COLO668 (cell line): ENCODE results near the gene ST3GAL4.

ENCODE experiments used
- DNase-seq: peaks from one replicate; lab custom pipeline; 2025; ENCODE audit not compliant: unreplicated experiment; lab: John Stamatoyannopoulos, UW

ST3GAL4 gene

DNA sequence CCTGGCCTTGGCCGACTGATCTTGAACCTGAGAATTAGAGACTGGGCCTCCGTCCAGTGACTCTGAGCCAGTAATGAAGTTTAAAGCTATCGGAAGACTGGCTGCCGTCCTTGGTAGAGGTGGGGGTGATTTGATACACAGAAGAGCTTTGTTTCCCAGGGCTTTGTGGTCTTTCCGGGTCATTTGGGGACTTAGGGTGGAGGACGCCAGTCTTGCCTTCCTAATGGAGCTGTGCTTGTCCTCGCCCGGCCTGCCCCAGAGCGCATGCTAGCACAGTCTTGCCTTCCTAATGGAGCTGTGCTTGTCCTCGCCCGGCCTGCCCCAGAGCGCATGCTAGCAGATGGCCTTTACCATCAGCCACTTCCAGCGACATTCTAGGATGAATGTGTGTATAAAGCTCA lies 65.8 kb downstream of the ST3GAL4 start:
- no peak for DNase-seq

DNA sequence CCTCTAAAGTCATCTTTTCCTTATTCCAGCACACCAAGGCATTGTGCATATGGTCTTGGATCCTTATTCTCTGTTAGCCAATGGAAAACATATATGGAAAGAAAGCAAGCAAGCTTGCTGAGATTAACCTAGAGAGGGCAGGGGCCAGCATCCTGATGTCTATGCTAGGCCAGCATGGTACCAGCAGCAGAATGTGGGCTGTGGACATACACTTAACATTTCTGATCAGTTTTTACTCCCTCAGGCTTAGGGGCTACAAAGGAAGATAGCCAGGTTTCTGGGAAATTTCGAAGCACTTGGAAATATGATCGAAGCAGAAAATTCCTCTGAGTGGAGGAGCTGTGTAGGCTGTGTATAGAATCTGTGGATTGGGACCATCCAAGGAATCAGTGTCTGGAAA lies 67.0 kb downstream of the ST3GAL4 start:
- no peak for DNase-seq

DNA sequence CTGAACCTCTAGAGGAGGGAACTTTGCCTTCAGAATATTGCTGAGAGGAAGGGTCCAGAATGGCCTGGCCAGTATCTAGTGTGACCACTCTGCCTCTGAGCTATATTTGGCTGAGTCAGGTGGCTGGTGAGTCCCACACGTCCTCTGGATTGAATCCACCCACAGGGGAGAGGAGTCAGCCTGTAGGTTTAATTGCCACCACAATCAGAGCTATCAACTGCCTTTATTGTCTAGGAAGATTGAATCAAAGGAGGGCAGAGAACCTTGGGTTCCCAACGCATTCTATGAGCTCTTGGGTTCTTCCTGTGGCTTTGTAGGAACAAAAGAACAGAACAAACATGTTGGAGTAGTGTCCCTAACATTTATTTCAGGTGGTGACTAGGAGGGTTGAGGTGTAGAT lies 67.7 kb downstream of the ST3GAL4 start:
- DNase-seq = no peak

DNA sequence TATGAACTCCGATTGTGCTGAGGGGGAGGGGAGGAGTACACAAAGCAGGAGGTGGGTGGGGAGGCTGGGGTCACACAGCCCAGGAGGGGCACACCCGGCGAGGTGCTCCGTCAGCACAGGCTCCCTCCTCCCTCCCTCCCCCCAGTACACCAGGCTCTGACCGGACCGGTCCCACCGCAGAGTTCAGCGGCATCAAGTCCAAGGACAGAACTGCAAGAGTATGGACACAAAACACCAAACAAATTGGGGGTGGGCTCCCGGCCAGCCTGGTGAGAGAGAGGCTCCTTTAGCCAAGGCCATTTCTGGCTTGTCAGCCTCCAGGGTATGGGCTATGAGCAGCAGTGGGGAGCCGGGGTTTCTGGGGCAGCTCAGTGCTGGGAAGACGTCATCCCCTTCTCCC lies 68.3 kb downstream of the ST3GAL4 start:
- no peak for DNase-seq

DNA sequence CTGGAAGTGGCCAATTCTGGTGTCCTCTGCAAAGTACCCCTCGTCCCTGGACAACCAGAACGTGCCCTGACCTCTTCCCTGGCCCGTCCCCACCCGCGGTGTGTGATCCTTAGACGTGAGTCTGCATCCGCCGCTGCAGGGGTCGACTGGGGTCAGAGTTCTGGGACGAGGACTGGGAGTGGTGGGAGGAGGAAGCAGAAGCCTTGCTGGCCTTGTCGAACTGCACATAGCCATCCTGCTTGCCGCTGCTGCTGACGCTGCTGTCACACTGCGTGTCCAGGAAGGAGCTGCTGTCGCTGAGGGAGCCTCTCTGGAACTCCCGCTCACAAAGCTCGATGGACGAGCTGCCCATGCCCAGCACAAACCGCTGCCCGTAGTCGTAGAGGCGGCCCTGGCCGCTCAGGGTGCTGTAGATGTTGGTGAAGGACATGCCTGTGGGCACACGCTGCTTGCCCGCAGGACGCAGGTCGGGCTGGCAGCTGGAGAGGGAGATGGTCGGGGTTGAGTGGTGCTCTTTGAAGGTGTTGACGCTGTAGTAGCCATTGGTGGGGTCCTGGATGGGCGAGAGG lies 69.1 kb downstream of the ST3GAL4 start:
- no peak for DNase-seq

DNA sequence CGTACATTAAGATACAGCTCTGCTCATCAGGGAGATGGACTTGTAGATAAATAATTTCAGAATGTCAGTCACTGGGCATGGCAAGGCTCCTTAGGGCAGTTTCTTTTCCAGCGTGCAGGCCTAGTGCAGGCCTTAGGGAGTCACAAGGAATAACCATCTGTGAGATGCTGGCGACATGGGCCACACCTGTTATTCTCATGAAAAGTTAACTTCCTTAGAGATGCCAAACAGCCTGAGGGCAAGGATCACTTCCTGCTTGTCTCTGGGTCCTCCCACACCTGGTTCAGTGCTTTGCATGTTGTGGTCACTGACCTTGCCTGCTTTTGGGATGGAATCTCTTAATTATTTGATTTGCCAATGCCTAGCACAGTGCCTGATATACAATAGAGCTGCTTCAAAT lies 70.6 kb downstream of the ST3GAL4 start:
- no peak for DNase-seq

DNA sequence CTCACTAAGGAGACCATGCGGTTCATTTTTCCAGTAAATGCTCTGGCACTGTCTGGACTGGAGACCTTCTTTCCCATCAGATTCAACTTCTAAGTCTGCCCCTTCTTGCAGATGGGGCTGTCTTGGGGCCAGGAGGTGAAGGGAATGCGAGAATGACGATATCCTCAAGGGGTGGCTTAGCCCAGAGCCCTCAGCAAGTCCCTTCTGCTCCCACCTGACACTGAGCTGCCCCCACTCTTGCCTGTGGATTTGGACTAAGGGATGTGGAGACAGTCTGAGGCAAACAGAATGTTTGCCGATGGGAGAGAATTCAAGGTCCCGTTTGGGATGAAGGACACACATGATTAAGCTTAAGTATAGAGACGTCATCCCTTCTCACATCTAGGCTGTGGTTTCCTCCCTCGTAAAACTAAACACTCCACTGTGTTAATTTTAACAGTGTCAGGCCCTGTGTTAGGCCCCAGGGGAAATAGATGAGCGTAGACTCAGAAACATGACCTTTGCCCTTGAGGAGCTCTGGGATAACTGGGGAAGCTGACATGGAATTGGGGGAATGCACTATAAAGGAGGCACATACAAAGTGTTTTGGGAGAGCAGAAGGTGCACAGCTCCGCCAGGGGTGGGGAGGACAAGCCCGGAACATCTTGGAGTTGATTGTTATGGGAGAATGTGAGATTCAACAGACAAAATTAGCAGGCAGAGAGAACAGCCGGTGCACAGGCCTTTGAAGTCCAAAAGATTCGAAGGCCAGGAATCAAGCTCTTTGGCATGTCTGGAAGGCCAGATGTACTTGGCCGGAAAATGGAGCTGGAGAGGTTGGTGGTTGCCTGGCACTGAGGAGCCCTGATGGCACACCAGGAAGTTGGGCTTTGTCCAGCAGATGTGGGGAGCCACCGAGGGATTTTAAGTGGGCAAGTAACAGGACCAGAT lies 71.6 kb downstream of the ST3GAL4 start:
- DNase-seq = no peak

DNA sequence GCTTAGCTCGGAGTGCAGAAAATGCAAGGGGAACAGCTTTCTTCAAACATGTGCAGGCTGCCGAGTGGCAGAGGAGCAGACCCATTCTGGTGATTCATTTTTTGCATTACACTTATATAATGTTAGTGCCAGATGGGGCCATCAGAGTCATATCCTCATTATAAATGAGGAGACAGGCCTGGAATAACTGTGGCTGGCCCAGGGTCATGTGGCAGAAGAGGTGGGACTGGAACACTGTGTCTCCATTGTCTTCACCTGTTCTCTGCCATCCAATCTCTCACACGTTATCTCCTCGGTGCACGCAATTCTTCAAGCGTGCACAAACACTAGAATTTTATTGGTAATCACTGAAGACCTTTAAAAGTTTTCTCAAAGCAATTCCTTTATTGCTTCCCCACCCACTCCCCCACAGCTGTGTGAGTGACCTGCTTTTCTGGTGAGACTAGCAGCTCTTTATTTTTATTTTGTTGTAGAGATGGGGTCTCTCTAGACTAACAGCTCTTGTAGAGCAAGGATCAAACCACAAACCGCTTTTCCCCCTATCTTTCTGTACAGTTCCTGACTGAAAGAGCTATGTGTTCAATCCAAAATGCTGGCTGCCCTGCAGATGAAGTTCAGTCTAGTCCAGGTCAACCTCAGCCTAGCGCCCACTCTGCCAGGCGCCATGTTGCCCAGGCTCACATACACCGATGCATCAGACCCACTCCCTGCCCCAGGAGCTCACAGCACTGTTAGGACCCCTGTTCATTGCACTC lies 75.3 kb downstream of the ST3GAL4 start:
- DNase-seq = no peak

DNA sequence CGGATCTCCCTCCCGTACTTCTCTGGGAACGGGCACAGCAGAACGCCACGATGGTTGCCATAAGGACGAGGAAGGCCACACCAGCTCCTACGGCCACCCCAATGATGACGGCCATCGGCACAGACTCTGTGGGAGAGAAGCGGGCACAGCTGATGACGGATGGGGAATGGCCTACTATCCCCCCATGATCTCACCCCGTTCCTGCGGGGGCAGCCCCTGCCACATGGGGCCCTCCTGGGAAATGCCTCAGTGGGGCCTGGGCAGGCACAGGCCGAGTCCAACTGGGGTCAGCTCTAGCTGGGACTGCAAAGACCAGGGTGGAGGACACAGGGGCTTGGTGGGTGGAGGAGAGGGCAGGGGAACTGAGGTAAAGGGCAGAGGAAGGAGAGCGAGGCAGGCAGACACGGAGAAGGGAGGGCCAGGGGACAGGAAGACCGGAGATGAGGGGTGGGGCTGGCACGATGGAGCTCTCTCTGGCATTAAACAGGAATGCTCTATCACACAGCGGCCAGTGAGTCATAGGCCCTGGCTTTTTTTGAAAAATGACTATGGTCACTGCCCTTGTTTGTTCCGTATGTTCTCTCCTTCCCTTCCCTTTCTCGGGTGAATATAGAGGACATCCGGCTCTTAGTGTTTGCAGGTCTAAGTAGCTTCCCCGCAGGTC lies 76.0 kb downstream of the ST3GAL4 start:
- no peak for DNase-seq

DNA sequence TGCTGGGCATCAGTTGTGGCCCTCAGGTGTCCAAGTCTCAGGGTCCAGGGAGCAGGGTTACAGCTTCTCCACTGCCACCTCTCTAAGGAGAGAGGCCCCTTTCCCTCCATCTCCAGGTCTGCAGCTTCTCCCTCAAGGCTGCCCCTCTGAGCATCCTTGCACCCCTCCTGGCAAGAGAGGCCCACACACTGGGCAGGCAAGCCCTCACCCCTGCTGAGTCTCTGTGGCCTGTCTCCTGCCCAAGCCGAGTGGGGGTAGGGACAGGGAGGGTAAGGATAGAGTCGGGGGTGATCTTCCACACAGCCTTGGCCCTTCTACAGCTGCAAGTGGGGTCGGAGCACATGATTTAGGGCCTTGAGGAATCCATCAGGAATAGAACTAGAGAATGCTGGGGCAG lies 76.6 kb downstream of the ST3GAL4 start:
- DNase-seq = no peak

DNA sequence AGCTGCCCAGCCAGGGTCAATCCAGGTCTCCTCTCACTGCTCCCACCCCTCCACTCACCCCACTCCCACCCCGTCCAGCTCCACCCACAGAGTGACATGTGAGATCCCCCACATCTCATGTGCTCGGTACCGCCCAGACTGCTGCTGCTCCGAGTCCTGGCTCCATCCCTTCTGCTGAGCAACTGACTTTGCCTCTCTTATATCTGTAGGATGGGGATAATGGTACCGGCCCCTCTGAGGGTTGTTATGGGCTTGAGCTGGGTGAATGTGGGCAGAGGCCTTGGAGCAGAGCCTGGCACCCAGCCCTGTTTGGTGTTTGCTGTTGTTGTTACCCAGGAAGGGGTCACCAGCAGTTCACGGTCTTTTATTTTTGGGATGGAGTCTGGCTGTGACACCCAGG lies 77.0 kb downstream of the ST3GAL4 start:
- DNase-seq = no peak

DNA sequence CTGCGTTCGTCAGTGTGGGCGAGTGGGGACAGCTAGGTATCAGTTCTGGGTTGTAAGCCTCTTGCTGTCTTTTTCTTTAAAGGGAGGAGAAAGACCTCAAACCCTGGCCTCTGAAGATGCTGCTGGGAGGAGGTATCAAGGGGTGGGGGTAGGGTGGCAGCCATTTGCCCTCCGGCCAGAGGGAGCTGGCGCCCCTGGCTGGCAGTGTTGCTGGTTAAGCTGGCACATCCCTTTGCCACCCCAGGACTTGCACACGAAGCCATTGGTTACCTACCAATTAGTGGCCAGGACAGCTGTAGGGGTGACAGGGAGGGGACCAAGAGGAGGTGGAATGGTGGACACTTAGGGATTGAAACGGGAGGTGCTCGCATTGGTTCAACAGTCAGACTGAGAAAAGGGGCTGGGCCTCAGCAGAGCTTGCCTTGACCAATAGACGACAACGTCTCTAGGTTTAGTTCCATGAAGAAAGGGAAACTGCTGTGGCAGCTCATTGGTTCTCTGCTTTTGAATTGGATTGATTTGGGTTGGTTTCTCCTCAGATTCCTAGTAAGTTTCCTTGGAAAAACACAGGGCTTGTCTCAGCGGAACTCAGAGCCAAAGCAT lies 77.9 kb downstream of the ST3GAL4 start:
- DNase-seq = no peak

DNA sequence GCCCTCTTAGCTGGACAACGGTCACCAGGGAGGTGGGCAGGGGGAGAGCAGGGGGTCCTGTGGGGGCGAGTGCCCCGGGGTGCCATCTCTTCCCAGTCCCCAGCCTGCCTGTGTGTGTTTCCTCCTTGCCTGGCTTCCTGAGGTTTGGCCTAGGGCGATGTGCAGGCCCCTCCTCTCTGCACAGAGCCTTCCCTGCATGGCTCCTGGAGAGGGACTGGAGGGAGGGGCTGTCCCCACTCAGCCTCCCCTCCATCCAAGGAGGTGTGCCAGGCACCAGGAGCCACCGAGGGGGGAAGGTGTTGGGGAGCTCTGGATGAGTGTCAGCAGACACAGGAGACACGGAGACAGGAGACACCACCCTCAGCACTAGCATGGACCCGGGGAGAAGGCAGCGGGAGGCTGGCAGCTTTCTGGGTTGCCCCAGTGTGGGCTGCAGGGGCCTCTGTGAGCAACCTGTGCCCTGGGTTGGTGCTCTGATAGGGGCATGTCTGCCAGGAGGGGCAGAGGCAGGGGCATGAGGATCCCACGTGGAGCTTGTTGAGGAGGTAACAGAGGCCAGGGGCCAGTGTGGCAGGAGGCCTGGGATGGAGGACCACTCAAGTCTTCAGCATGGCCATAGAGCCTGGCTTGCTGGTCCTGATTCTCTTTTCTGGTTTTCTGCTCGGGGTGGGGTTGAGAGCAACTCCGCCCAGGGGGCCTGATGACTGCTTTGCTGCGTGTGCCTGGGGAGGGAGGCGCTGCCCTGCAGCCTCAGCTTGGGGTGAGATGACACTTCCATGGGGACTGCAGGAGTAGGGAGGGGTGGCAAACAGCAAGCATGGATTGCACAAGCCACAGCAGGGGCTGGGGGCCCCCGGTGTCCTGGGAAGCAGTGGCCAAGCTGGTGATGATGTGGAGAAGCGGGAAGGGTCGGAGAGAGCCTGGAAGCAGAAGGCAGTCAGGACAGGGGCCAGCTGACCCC lies 78.8 kb downstream of the ST3GAL4 start:
- no peak for DNase-seq

DNA sequence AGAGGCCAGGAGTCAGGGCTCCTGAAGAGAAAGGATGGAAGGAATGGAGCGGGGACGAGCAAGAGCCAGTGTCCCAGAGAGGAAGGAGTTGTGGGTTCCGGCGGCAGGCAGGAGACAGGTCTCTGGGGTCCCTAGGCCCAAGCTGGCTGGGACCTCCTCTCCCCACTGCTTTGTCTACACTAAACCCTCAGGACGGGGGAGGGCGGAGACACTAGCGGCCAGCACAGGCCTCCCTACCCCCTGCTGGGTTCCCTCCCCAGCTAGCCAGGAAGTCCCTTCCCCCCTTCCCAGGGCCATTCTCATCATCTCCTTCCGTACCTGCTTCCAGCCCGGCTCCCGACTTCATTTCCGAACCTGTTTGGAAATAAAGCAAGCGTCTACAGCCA lies 79.5 kb downstream of the ST3GAL4 start:
- DNase-seq = no peak

DNA sequence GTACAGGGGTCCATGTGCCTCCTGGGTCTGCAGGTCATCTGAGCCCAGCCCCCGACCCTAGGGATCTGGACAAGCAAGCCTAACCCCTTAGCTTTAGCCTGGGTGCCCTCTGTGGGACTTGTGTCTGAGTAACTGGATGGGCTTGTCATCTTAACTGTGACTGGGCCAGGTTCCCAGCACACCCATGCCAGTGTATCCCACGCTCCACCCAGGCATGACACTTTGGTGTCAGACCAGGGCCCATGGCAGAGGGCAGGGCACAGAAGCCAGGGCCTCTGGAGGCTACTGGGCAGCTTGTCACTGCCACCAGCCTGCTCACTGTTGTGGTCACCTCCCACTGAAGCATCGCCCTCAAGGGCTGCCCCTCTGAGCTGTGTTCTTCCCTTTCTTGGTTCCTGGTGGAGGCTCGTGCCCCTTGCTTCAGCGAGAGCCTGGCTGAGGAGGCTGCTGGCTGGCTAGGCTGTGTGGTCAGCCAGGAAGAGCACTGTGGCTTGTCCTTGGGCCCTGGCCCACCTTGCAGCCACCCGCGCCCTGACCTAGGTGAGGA lies 80.8 kb downstream of the ST3GAL4 start:
- DNase-seq = no peak

DNA sequence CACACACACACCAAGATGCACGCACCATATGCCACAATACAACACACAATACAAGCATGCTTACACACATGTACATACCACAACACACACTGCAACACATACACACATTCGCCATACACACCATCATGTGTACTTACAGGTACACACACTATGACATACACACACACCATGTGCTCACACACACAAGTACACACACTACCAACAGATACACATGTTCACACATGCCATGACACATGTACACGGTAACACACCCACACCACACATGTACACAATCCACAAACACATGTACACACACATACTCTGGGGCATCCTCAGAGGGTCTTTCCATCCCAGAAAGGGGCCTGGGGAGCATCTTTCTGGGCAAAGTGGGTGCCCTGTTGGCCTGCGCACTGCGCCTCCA lies 82.2 kb downstream of the ST3GAL4 start:
- DNase-seq = no peak

DNA sequence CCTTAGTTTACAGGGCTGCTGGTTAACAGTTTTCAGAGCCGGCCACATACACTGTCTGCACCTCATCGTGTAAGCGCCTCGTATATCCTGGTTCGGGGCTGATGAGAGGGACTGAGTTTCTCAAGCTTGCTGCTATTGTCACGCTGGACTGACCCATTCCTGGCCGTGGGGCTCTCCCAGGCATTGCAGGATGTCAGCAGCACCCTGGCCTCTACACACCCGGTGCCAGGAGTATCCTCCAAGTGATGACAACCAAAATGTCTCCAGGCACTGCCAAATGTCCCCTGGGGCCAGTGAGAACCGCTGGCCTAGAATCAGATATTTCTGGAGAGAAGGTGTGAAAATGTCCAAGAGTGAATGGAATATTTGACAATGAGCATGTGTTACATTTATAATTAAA lies 82.8 kb downstream of the ST3GAL4 start:
- DNase-seq = no peak

DNA sequence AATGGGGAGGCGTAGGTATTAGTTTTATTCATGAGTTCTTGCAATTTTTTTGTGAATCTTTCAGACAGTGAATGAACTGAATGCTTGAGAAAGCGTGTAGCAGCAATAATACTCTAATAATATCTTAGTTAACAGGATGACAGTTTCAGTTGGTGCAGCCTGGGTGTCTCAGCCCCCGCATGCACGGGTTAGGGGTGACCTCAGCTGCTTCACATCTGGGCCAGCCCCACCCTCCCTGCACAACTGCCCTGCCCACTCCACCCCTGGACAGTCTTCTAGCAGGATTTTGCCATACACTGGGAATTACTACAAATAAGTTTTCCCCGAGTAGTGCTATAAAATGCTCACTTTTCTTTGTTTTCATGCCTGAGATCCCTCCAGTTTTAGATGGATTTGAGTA lies 83.2 kb downstream of the ST3GAL4 start:
- no peak for DNase-seq

DNA sequence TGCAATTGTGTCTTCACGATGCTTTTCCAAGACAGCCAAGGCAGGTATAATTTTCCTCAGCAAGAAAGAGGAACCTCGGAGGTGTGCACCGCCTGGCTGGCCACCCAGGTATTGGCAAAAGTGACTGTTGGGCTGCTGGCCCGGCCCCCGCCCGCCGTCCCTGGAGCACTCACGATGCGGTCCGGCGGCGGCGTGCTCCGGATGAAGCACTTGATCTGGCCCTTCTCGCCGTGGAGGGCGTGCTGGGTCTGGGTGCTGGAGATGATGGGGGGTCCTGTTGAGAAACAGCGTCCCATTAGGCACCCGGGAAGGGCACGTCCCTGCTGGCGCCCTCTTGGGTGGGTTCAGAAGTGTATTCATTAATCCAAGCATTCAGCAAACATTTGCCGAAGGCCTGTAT lies 84.8 kb downstream of the ST3GAL4 start:
- DNase-seq = no peak
